ENCODE results near the gene PDZD2. TPM values are rescaled to one million over a fixed set of nuclear protein-coding genes. Genes with fewer than 3 reads are reported as not detected.

Gene PDZD2
- total and polyA plus RNA-seq, 2 experiments from 2014 or later, result 0.21 TPM; not detected in 1

GRCh38 chr5:31751610-31752009, 112.7 kb downstream of the PDZD2 start:
- H3K4me2 ChIP-seq (ENCODE audit: unreplicated experiment), result no peak overlapping the region
- 32% methylated on average over 3 of the region's 3 CpGs for WGBS, 2 experiments (ENCODE audit: low coverage in 1 of 2, low lambda C conversion rate in 2 of 2, missing lambda C conversion rate in 2 of 2)
- H3K27ac ChIP-seq, result no peak overlapping the region
- no peak overlapping the region for H3K9ac ChIP-seq
- no peaks in the 10 kb centered on the region for H3K9me2 ChIP-seq (ENCODE audit: insufficient read depth)
- H3K79me2 ChIP-seq (ENCODE audit: insufficient read depth), result no peaks in the 10 kb centered on the region
- in situ Hi-C loops (cut with MboI), result no loop called here
- H3F3A ChIP-seq (ENCODE audit: insufficient read depth), result no peaks in the 10 kb centered on the region
- DNase-seq, result no peak
- no peaks in the 10 kb centered on the region for H3K9me3 ChIP-seq (ENCODE audit: low read depth)
- no peaks in the 10 kb centered on the region for H3K36me3 ChIP-seq (ENCODE audit: low read depth)
- no peaks in the 10 kb centered on the region for H3K4me1 ChIP-seq (ENCODE audit: insufficient read depth)
- H2AFZ ChIP-seq, result no peak overlapping the region
- TF ChIP-seq EZH2 (IDR thresholded peaks at IDR 0.05; ENCODE audit: insufficient read depth, poor library complexity, severe bottlenecking) (no peak), EZH2phosphoT487 (IDR thresholded peaks at IDR 0.05; ENCODE audit: insufficient read depth, low read depth) (no peak)
- H3K4me3 ChIP-seq, result no peak overlapping the region
- no peaks in the 10 kb centered on the region for H4K20me1 ChIP-seq (ENCODE audit: insufficient read depth)
- peaks cover 4% of the 10 kb centered on the region; the same call in 1 of the 2 replicates for H3K27me3 ChIP-seq (replicated peaks; ENCODE audit: insufficient read depth)

GRCh38 chr5:31753700-31754357, 114.9 kb downstream of the PDZD2 start:
- WGBS, 2 experiments (ENCODE audit: low coverage in 1 of 2, low lambda C conversion rate in 2 of 2, missing lambda C conversion rate in 2 of 2), result 60 to 63% methylated on average over 9 of the region's 9 CpGs
- Histone ChIP-seq H3K4me2 (ENCODE audit: unreplicated experiment) (no peak overlapping the region), H3K9ac (no peak overlapping the region), H3K79me2 (ENCODE audit: insufficient read depth) (no peaks in the 10 kb centered on the region), H3F3A (ENCODE audit: insufficient read depth) (no peaks in the 10 kb centered on the region), H3K36me3 (ENCODE audit: low read depth) (no peaks in the 10 kb centered on the region), H3K27ac (no peak overlapping the region), H4K20me1 (ENCODE audit: insufficient read depth) (no peaks in the 10 kb centered on the region), H3K27me3 (replicated peaks; ENCODE audit: insufficient read depth) (peaks cover 11% of the 10 kb centered on the region; the same call in 1 of the 2 replicates), H3K4me1 (ENCODE audit: insufficient read depth) (no peaks in the 10 kb centered on the region), H2AFZ (no peak overlapping the region), H3K9me2 (ENCODE audit: insufficient read depth) (no peaks in the 10 kb centered on the region), H3K9me3 (ENCODE audit: low read depth) (no peaks in the 10 kb centered on the region), H3K4me3 (no peak overlapping the region)
- DNase-seq, result no peak
- in situ Hi-C loops (cut with MboI), result no loop called here
- TF ChIP-seq EZH2 (IDR thresholded peaks at IDR 0.05; ENCODE audit: insufficient read depth, poor library complexity, severe bottlenecking), result no peak
- no peak for TF ChIP-seq EZH2phosphoT487 (IDR thresholded peaks at IDR 0.05; ENCODE audit: insufficient read depth, low read depth)

- peaks cover 11% of the 10 kb centered on the region; the same call in 1 of the 2 replicates for H3K27me3 ChIP-seq (replicated peaks; ENCODE audit: insufficient read depth)
- 36 to 45% methylated on average over 4 of the region's 4 CpGs for WGBS, 2 experiments (ENCODE audit: low coverage in 1 of 2, low lambda C conversion rate in 2 of 2, missing lambda C conversion rate in 2 of 2)
- H2AFZ ChIP-seq, result no peak overlapping the region
- DNase-seq, result no peak
- no peaks in the 10 kb centered on the region for H3K9me2 ChIP-seq (ENCODE audit: insufficient read depth)
- H4K20me1 ChIP-seq (ENCODE audit: insufficient read depth), result no peaks in the 10 kb centered on the region
- no peaks in the 10 kb centered on the region for H3K79me2 ChIP-seq (ENCODE audit: insufficient read depth)
- no peak overlapping the region for H3K9ac ChIP-seq
- no peaks in the 10 kb centered on the region for H3F3A ChIP-seq (ENCODE audit: insufficient read depth)
- H3K4me3 ChIP-seq, result no peak overlapping the region
- no peak overlapping the region for H3K4me2 ChIP-seq (ENCODE audit: unreplicated experiment)
- in situ Hi-C loops (cut with MboI), result no loop called here
- no peaks in the 10 kb centered on the region for H3K4me1 ChIP-seq (ENCODE audit: insufficient read depth)
- H3K9me3 ChIP-seq (ENCODE audit: low read depth), result no peaks in the 10 kb centered on the region
- no peaks in the 10 kb centered on the region for H3K36me3 ChIP-seq (ENCODE audit: low read depth)
- TF ChIP-seq EZH2phosphoT487 (IDR thresholded peaks at IDR 0.05; ENCODE audit: insufficient read depth, low read depth), result no peak
- no peak for TF ChIP-seq EZH2 (IDR thresholded peaks at IDR 0.05; ENCODE audit: insufficient read depth, poor library complexity, severe bottlenecking)
- H3K27ac ChIP-seq, result no peak overlapping the region
These were observed 115.4 kb downstream of the PDZD2 start for GRCh38 chr5:31754358-31754704.

DNA sequence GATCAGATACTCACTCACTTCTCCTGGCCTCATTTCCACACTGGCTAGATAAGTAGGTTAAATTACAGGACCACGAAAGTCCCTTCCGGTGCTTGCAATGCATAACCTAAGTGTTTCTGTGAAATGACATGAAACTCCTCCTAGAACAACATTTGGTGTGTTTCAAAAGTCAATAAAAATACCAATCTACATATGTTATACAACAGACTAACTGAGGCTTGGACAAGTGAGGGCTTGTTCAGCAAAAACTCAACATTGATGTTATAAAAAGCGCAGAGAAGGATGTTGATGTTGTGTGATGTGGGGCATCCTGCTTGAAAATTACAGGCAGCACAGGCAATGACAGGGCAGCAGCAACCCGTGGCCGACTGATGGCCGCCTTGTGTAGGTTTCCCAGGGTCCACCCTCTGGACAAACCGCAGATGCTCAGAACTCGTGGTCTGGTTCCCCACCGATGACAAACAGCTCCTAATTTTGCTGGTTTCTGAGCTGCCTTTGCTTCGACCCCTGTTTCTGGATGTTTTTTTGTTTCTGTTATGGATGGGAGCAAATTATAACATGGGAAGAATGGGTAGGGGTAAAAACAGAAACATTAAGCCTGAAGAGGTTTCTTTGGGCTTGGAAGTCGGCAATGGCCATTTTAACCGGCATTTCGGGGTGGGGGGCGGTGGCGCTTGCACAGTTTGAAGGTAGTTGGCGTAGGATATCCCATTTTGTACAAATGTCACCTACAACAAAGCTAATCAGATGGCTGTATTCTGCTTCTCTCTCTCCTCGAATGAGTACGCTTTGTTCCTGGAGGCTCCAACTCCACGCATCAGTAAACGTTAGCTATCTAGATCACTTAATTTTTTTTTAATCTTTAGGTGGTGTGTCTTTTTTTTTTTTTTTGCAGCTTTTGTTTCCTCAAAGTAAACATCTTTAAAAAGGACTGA, 116.1 kb downstream of the PDZD2 start:
- 63 to 69% methylated on average over 20 of the region's 20 CpGs for WGBS, 2 experiments (ENCODE audit: low coverage in 1 of 2, low lambda C conversion rate in 2 of 2, missing lambda C conversion rate in 2 of 2)
- Histone ChIP-seq H3K9me2 (ENCODE audit: insufficient read depth) (no peaks in the 10 kb centered on the region), H3F3A (ENCODE audit: insufficient read depth) (no peaks in the 10 kb centered on the region), H3K9me3 (ENCODE audit: low read depth) (no peaks in the 10 kb centered on the region), H3K4me2 (ENCODE audit: unreplicated experiment) (no peak overlapping the region), H3K36me3 (ENCODE audit: low read depth) (no peaks in the 10 kb centered on the region), H3K4me1 (ENCODE audit: insufficient read depth) (no peaks in the 10 kb centered on the region), H3K79me2 (ENCODE audit: insufficient read depth) (no peaks in the 10 kb centered on the region), H3K9ac (no peak overlapping the region), H3K4me3 (no peak overlapping the region), H3K27ac (no peak overlapping the region), H4K20me1 (ENCODE audit: insufficient read depth) (no peaks in the 10 kb centered on the region), H2AFZ (no peak overlapping the region), H3K27me3 (replicated peaks; ENCODE audit: insufficient read depth) (peaks cover 11% of the 10 kb centered on the region; the same call in 1 of the 2 replicates)
- no peak for DNase-seq
- in situ Hi-C loops (cut with MboI), result no loop called here
- no peak for TF ChIP-seq EZH2 (IDR thresholded peaks at IDR 0.05; ENCODE audit: insufficient read depth, poor library complexity, severe bottlenecking)
- TF ChIP-seq EZH2phosphoT487 (IDR thresholded peaks at IDR 0.05; ENCODE audit: insufficient read depth, low read depth), result no peak
